GM21447 (cell line): ENCODE measurements around the gene WSB1.
"Not testable (repeated sequence)": the region's sequence is repeated elsewhere in the genome, so short reads cannot be mapped to it uniquely, and the experiment has no call there.

Experiments
- ATAC-seq: cut with Tn5 transposase; IDR thresholded peaks from one replicate; pipeline ENCODE4 v1.9.1; 2021; ENCODE audit not compliant: unreplicated experiment

The WSB1 gene

DNA sequence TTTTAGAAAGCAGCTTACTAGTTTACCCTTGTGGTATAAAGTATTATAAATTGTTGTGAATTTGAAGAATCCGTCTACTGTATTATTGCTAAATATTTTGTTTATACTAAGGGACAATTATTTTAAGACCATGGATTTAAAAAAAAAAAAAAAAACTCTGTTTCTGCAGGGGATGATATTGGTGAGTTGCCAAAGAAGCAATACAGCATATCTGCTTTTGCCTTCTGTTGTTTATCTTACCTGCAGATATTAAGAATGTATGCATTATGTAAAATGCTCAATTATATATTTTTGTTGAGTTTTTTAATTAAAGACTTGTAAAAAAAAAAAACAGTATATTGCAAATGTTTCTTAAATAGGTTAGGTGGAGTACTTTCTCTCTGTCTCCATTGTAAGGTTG lies 19.4 kb downstream of the WSB1 start:
- no peak for ATAC-seq

DNA sequence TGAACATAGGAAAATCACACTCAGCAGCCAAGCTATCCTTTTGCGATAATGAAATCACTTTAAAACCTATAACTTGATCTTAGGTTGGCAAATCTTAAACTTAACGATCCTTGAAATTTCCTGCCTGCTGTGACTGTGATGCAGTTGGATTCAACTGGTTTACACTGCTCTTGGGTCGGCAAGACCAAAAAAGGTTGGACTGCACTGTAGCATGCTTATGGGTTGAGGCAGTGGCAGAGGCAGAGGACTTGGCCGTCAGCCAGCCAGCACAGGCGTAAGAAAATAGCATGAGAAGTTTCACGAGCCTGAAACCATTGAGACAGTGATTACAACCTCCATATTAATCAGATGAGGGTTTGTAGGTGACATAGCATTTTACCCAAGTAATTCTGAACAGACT lies 21.4 kb downstream of the WSB1 start:
- no peak for ATAC-seq

DNA sequence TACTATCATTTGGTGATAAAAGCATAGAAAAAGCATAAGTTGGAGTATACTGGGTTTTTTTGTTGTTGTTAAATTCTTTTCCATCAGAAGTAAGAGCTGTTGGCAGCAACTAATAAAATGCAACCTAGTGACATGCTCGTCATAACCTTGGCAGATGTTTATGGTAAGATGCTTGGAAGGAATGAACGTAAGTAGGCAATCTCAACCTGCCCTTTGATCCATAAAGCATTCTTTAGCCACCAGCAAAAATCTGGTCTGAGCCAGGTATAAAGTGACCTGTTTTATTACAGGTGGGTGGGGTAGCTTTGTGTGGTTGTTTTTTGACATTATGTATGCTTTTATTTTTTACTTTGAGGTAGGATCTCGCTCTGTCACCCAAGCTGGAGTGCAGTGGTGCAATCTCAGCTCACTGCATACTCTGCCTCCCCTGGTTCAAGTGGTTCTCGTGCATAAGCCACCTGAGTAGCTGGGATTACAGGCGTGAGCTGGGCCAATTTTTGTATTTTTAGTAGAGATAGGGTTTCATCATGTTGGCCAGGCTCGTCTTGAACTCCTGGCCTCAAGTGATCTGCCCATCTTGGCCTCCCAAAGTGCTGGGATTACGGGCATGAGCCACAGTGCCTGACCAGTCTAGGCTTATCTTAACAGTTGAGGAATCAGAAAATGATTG lies 22.0 kb downstream of the WSB1 start:
- no peak for ATAC-seq

DNA sequence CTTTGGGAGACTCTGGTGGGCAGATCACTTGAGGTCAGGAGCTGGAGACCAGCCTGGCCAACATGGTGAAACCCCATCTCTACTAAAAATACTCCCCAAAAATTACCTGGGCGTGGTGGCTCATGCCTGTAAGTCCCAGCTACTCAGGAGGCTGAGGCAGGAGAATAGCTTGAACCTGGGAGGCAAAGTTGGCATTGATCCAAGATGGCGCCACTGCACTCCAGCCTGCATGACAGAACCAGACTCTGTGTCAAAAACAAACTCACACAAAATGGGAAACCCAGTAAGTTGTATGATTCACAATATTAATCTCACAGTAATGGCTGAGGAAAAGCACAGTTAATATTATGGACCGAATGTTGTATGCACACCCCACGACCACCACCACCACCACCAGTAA lies 24.3 kb downstream of the WSB1 start:
- ATAC-seq = no peak

DNA sequence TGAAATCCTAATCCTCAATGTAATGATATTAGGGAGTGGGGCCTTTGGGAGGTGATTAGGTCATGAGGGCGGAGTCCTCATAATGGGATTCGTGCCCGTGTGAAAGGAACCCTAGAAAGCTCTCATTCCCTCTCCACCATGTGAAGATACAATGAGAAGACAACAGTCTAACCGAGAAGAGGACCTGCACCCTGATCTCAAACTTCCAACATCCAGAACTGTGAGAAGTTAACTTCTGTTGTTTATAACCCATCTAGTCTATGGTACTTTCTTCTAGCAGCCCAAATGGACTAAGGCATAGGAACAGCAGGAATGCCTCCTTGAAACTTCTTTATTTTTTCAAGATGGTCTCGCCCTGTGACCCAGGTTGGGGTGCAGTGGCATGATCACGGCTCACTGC lies 24.7 kb downstream of the WSB1 start:
- no peak for ATAC-seq

DNA sequence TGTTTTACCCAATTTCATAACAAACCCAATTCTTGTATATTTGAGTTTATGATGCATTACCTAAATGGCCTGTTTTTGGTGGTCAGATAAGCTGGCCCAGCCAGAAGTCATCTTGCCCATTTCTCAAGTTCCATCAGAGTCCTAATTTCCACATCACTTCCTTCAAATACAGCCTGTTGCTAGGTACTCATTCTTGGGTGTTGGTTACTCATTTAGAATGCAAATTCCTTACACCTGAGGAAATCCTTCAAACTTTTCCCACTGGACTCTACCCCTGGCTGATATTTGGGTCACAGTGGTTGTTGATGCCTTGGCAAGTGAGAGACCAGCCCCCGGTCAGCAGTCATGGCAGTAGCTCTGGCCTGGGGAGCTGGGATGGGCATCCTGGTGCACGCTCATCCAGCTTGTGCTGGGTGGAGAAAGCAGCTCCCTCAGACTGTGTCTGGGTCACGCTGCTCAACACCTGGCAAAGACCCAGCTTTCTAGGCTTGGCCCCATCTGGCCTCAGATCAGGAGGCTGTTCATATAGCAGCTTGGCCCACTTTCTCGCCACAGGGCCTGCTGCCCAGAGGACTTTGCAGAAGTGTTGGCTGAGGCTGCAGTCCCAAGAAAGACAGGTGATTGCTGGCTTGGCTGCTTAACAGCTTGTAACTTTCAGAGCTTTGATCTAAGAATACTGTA lies 25.8 kb downstream of the WSB1 start:
- ATAC-seq = no peak

DNA sequence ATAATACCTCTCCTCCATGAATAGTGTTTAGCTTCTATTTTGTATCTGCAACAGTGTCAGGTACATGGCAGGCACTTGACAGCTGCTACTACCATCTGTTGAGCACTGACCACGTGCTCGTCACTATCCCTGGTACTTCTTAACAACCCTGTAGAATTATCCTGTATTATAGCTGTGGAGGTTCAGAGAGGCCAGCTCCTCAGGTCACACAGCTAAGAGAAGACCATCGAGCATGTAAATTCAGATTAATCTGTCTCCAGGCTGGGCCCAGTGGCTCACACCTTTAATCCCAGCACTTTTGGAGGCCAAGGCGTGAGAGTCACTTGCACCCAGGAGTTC lies 26.3 kb downstream of the WSB1 start:
- no peak for ATAC-seq

DNA sequence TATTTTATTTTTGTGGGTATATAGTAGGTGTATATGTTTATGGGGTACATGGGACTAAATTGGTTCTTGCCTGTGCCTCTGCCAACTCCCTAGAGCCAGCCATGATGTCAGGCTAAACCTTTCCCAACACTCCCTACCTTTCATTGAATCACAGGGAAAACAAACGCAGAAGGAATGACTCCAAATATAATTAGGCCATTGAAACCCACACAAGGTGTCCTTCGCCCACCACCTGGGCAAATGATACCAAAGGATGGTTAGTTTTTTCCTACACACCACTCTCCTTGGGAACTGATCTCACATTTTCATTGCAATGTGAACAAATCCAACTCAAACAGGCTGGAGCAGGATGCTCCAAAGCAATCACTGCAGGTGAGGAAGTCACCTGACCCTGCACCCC lies 27.5 kb downstream of the WSB1 start:
- no peak for ATAC-seq

DNA sequence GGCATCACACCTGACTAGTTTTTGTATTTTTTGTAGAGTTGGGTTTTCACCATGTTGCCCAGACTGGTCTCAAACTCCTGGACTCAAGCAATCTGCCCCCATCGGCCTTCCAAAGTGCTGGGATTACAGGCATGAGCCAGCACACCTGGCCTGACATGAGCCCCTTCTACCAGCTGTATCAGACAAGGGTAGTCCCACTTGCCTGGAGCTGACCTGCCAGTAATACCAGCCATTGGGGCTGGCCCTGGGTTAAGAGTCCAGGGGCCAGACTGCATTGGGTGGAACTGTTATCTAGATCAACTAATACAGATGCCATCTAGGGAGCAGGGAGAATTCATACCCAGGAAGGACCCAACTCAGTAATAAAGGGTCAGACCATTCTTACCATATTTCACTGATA lies 28.1 kb downstream of the WSB1 start:
- no peak for ATAC-seq

DNA sequence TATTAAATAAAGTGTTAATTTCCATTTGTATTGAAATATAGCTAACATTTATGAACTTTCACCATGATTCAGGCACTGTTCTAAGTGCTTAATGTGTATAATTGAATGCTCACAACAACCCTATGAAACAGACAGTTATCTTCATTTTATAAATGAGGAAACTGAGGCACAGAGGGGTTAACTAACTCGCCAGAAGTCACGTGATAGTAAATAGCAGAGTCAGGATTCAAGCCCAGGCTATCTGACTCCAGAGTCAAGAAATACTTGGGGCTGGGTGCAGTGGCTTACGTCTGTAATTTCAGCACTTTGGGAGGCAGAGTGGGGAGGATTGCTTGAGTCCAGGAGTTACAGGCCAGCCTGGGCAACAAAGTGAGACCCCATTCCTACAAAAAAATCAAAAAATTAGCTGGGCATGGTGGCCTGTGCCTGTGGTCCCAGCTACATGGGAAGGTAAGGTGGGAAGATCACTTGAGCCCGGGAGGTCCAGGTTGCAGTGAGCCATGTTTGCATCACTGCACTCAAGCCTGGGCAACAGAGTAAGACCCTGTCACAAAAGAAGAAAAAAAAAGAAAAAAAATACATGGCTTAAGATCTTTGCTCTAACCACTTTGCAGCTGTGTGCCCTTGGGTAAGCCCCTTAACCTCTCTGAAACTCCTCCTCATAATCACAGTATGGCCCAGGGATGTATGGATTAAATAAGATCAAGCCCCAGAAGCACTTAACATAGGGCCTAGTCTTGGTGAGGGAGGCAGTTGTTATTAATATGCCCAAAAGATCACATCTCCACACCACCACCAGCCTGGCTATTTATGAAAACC lies 29.0 kb downstream of the WSB1 start:
- no peak for ATAC-seq

DNA sequence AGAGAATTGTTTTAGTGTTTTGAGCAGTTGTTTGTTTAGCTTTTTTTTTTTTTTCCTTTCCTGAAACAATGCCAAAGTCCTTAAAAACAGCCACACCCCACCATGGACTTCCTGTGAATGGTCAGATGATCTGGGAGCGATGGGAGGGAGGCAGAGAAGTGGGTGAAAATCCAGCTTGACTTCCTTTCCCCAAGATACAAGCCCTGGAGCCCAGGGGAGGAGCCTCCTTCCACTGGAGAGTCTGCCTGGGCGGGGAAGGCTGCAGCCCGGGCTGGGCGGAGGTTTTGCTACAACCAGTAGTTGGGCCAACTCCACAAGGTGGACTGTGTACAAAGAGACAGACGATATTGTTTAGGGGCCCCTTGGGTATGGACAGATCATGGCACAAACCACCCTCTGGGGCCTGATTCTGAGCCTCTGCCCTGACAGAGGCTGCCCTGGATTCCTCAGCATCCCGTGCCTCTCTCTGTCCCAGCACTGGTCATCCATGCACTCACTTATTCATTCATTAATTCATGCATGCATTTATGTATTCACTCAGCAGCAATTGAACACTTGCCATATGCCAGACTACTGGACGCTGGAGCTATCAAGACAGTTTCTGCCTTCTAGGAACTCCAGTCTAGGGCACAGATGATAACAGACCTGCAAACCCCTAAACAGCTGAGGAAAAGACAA lies 29.8 kb downstream of the WSB1 start:
- no peak for ATAC-seq

DNA sequence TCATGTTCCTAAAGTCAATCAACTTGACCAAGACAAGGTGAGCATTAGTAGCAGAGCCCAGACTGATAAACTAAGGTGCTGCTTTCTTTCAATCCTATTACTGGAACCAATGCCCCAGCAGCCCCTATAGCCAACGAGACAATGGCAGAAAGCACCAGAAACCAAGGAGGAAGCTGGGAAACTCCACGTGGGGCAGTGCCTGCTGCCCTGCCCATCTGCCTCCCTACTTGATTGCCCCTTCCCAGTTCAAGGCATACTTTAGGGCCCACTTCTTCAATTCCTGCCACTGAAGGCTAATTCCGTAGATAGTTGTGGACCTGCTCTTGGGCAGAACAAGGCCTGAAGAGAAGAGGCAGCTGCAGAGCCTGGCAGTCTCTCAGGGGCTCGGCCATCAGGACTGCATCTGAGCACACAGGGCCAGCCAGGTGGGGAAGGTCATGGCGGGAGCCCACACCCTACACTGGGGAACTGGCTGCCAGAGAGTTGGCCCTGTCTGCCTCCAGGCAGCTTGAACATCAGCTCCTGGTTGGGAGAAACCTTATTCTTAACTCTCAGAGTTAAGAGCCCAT lies 30.9 kb downstream of the WSB1 start:
- ATAC-seq = no peak

DNA sequence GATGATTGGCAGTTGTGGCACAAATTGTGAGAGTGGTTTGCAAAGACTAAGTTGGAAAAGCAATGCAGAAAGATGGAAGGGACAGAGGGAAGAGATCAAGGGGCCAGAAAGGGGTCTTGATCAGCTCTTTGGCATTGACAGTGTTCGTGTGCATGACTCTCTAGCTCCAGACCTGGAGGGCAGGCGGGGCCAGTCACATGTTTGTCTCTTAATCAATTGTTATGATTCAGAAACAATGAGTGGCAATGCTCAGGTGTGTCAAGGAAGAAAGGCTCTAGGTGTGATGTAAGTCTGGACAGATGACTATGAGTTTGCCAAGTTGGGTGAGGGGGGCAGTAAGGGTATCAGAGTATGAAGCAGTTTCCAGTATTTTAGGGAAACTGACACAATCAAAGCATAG lies 32.1 kb downstream of the WSB1 start:
- no peak for ATAC-seq

DNA sequence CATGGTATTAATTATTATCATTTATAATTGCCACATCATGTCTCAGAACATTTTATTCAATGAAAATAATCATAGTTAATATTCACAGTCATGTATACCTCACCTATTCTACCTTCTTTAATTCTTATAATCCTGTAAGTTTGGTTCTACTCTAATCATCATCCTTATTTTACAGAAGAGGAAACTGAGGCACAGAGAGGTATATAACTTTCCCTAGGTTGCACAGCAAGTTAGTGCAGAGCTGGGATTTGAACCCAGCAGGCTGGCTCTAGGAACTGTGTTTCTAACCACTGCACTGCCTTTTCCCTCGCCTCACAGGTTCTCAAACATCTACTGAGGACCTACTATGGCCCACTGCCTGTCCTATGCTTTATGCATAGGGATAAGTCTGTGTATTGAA lies 32.7 kb downstream of the WSB1 start:
- ATAC-seq = no peak

DNA sequence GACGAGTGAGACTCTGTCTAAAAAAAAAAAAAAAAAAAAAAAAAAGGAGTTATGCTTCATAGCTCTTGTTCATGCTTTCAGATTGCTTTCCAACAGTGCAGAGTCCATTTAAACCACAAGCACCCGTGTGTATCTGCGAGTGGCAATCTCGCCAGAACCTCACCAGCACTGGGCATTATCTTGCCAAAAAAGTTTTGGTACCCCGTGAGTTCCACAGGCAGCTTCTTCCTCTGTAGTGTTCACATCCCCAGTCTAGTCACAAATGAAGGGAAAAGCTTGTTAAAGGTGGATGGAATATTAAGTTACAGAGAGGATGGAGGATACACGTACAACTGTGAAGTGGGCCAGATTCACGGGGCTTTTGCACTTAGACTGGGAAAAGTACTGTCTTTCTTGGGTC lies 33.5 kb downstream of the WSB1 start:
- ATAC-seq = no peak

DNA sequence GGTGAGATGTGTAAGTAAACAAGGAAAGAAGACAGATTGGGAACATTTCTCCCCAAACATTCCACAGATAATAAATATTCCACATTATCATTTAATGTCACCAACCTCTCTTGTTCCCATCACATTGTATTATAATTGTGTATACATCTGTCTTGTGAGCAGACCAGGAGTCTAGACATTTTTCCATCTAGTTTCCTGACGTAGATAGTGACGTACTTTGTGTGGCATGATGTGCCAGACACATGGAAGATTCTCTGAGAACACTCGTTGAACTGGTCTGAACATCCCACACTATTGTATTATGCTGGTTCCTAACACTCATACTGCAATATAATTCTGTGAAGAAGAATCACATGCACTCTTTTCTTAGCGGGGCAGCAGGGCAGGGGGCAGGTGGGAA lies 34.0 kb downstream of the WSB1 start:
- ATAC-seq = no peak

DNA sequence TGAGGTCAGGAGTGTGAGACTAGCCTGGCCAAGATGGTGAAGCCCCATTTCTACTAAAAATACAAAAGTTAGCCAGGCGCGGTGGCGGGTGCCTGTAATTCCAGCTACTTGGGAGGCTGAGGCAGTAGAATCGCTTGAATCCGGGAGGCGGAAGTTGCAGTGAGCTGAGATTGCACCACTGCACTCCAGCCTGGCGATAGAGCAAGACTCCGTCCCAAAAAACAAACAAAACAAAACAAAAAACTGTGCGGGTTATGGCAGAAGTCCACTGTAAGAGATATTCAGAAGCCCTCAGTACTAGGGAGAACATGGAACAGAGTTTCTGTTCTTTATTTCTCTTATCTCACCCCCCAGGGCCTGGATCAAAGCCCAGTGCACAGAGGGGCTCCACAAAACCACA lies 34.8 kb downstream of the WSB1 start:
- ATAC-seq = not testable (repeated sequence)

DNA sequence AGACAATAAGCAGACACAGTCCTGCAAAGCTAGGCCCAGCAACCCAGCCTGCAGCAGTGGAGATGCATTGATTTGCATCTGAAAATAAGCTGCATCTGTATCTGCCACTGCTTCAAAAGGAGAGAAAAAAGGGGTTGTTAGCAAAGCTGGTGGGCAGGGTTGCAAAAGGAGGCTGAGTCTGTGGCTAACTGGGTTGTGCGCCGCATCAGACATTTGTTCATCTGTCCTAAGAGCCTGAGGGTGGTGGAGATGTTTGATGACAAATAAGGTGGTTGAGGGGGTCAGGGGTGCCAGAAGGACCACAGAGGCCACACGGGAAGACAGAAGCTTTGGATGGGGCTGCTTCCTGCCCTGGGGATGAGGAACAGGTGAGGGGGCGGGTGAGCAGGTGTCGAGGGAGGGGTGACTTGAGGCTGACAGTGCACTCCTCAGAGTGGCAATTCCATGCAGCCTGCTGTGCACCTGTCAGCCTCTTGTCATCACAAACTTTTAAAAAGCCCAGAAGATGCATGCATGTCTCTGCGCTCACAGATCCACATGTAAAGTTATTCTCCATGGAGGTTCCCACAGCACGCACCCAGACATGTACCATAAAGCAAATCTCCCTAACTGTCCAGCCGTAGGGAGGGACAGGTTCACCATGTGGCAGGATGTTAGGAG lies 35.4 kb downstream of the WSB1 start:
- no peak for ATAC-seq

DNA sequence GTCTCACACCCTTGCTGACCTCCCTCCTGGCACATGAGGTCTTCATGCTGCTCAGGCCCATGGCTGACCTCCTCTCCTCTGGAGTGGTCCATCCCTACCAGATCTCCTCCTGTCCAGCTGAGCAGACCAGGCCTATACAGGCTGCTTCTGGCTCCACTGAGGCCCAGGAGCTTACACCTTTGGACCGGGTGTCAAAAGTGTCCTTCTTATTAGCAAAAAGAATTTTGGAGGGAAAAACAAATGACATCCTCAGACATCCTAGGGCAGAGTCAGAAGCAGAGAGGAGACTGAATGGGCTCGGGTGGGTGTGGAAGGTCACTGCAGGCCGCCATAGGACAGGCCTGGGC lies 38.1 kb downstream of the WSB1 start:
- no peak for ATAC-seq

DNA sequence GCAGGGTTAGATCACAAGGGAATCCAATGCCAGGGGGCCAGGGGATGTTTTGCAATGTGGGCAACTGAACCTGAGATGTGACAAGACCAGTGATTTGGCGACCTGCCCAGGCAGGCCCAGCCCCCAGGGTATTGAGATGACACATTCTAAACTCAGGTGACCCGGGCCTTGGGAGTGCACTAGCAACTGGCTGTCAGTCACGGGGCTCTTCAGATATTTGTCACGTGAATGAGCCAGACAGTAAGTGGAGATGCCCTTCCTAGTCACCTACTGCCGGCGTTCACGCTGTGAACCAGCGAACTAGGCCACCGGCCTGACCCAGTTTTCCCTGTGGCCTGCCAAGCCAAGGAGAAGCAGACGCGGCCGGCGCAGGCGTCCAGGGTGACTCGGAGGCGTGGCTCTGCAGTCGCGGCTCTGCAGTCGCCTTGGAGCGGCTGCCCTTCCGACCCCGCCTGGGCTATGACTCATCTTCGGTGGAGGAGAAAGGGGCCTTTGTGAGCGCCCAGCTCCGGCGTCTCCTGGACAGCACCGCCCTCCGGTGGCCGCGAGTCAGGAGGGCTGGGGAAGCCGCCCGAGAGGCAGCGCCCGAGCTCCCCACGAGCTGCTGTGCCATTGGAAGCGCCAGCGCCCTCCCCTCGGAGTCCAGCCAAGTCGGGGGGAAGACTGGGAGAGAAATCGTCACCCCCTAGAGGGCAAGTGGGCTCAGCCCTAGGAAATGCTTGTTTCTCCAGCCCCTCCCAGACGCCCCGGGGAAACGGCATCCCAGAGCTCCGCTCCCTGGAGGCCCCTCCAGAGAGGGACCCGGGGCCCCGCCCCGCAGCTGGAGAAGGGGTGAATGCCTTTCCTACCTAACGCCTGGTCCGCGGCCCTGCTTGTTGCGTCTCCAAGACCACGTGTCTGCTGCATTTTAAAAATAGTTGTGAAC lies 38.8 kb downstream of the WSB1 start:
- ATAC-seq = peak; percentile 82
